GM21447 (cell line): ENCODE data around the gene GSK3A.

Experiments used
- ATAC-seq: cut with Tn5 transposase; IDR thresholded peaks from one replicate; pipeline ENCODE4 v1.9.1; 2021; ENCODE audit not compliant: unreplicated experiment

GSK3A gene

DNA sequence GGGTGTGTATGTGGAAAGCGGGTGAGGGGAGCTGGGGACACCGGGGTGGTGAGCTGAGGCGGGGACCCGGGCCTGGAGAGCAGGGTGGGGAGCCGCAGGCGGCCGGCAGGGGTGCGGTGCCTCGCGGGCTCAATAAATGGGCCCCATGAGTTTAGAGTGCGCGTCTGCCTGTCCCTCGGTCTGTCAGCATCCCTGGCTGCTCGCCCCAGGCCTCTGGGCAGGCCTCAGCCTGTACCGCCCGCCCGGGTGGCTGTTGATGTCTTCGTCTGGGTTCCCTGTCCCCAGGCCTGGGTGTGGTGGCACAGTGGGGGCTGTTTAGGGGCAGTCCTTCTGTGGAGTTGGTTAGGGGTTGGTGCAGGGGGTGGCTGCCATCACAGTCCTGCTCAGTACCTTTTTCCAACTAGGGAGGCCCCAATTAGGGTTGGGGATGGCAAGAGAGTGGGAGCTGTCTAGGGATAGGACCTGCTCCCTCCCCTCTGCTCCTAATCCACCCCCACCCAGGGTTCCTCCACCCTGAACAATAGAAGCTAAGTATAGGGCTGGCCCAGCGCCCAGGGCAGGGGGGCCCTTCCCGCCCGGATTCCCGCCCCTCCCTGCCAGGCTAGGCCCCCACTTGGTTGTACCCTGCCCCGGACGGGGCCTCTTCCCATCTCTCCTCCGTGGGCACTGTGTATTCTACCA is 38.9 kb upstream of the GSK3A start:
- no peak for ATAC-seq

GRCh38 chr19:42280815-42281145 is 38.4 kb upstream of the GSK3A start:
- ATAC-seq = no peak

- ATAC-seq = peak; percentile 30
Observed at GRCh38 chr19:42279902-42280814, 37.8 kb upstream of the GSK3A start.

DNA sequence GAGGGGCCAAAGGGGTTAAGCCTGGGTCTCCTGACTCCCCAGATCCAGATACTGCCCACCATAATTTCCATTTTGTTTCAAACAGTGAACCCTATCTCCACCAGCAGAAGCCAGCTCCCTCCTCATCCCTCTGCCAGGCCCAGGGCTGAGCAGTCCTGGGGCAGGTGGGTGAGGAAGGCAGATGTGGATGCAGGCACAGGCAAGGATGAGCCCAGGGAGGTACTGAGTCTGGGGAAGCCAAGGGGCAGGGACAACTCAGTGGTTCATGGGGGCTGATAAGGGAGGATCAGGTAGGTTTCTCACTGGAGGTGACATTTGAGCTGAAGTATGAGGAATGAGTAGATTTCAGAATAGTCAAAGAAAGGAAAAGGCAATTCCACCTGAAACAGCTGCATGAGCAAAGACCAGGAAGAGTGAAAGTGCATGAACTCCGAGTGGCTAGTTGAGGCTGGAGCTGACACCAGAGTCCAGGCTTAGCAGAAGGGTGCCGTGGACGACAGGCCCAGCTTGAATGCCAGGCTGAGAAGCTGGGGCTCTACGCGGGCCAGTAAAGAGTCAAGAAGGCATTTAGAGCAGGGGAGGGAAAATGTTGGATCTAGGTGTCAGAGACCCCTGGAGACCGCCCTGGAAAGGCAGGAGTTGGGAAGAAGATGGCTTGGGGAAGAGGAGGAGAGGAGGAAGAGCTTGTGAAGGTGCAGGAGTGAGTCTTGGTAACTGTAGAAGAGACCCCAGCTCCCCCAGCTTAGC is 36.9 kb upstream of the GSK3A start:
- ATAC-seq = no peak

DNA sequence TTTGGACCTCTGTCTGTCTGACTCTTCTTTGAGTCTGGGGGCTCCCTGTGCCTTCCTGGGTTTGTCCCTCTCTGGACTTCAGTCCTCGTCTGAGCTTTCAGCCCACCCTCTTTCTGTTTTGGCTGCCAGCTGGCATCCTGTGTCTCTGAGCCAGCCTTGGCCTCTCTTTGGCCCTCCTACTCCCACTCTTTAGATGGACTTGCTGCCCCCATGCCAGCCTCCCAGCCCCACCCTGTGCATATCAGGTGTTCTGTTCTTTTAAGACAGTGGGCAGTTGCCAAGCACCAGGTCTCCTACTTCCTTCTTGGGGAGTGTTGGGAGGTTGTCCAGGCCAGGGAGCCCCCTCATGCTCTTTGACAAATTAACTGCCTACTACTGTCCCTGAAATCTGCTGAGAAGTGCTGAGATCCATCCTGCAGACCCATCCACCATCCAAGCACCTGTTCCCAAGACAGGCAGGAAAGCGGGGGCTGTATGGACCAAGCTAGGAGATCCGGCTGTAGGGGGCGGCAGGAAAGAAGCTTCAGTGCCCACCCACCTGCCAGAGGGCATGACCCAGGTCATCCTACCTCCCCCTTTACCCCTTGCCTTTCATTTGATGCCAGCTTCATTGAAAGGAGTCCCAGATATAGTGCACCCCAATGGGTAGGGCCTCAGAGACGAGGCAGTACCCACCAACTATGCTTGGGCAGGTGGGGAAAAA is 36.2 kb upstream of the GSK3A start:
- ATAC-seq = no peak

GRCh38 chr19:42277821-42278451 is 35.5 kb upstream of the GSK3A start:
- ATAC-seq = no peak

DNA sequence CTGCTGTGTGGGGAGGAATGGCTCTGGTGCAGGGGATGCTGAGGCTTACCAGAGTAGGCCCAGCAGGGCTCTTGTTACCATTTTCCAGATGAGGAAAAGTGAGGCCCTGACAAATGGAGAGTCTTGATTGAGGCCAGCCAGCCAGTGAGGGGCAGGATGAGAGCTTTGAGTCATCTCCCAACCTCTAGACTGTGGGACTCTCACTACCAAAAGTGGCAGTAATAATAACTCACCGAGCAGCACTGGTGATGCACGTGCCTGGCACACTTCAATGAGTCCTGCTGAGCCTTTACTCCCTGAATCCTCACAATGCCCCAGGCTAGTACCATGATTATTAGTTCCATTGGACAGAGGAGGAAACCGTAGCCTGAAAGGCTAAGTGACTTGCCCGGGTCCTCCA is 34.4 kb upstream of the GSK3A start:
- ATAC-seq = no peak

- no peak for ATAC-seq
Observed at GRCh38 chr19:42276284-42276683, 33.9 kb upstream of the GSK3A start.

DNA sequence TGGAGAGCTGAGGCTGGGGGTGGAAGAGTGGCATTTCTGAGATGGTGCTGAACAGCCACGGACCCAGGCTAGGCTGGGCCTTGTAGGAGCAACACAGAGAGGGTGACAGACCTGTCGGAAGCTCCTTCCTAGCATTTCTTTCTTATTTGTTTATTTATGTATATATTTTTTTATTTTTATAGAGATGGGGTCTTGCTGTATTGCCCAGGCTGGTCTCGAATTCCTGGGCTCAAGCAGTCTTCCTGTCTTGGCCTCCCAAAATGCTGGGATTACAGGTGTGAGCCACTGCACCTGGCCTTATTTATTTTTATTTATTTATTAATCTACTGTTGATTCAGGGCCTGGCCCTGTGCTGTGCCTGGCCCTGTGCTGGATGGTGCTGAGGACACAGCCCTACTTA is 33.1 kb upstream of the GSK3A start:
- ATAC-seq = no peak

DNA sequence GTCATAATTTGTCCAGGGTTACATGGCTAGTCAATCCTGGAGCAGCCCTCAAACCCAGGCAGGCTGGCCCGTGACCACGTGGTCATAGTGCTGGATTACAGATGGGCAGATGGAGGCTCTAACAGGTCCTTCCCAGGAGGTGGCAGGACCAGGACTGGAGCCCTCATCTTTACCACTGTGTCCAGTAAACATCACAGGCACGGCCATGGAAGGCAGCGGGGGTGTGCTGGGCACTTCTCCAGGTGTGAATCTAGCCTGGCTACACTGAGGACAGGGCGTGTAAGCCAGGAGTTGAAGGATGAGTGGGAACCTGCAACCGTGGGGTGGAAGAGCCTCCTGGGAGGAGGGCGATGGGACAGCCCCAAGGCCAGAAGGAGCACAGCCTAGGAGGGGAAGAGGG is 32.7 kb upstream of the GSK3A start:
- ATAC-seq = no peak

DNA sequence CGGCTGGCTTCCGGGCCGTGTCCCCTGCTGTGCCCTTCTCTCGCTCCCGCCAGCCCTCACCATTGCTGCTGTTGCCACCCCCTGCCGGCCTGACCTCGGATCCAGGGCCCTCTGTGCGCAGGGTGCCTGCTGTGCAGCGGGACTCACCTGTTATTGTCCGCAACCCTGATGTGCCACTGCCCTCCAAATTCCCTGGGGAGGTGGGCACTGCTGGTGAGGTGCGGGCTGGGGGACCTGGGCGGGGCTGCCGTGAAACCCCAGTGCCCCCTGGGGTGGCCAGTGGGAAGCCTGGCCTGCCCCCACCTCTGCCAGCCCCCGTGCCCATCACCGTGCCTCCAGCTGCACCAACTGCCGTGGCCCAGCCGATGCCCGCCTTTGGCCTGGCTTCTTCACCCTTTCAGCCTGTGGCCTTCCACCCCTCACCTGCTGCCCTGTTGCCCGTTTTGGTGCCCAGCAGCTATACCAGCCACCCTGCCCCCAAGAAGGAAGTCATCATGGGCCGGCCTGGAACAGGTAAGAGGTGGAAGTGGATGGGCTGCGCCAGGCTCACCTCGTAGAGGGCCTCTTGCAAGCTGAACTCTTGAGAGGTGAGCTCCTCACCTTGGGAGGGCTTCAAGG is 31.8 kb upstream of the GSK3A start:
- ATAC-seq = no peak

DNA sequence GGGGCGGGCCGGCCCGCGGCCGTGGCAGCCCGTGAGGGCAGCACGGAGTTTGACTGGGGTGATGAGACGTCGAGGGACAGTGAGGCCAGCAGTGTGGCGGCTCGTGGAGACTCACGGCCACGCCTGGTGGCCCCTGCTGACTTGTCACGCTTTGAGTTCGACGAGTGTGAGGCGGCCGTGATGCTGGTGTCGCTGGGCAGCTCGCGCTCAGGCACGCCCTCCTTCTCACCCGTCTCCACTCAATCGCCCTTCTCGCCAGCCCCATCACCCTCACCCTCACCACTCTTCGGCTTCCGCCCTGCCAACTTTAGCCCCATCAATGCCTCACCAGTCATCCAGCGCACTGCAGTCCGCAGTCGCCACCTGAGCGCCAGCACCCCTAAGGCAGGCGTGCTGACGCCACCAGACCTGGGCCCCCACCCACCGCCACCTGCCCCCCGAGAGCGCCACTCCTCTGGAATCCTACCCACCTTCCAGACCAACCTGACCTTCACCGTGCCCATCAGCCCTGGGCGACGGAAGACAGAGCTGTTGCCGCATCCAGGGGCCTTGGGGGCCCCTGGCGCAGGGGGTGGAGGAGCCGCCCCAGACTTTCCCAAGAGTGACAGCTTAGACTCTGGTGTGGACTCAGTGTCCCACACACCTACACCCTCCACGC is 31.1 kb upstream of the GSK3A start:
- no peak for ATAC-seq

DNA sequence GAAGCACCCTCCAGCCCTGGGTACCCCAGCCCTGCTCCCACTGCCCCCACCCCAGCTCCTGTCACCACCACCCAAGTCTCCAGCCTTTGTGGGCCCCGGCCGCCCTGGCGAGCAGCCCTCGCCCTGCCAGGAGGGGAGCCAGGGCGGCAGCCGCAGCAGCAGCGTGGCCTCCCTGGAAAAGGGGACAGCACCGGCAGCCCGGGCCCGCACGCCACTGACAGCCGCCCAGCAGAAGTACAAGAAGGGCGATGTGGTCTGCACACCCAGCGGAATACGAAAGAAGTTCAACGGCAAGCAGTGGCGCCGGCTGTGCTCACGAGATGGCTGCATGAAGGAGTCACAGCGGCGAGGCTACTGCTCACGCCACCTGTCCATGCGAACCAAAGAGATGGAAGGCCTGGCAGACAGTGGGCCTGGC is 30.6 kb upstream of the GSK3A start:
- ATAC-seq = no peak

GRCh38 chr19:42272535-42272897 is 30.1 kb upstream of the GSK3A start:
- ATAC-seq = no peak

DNA sequence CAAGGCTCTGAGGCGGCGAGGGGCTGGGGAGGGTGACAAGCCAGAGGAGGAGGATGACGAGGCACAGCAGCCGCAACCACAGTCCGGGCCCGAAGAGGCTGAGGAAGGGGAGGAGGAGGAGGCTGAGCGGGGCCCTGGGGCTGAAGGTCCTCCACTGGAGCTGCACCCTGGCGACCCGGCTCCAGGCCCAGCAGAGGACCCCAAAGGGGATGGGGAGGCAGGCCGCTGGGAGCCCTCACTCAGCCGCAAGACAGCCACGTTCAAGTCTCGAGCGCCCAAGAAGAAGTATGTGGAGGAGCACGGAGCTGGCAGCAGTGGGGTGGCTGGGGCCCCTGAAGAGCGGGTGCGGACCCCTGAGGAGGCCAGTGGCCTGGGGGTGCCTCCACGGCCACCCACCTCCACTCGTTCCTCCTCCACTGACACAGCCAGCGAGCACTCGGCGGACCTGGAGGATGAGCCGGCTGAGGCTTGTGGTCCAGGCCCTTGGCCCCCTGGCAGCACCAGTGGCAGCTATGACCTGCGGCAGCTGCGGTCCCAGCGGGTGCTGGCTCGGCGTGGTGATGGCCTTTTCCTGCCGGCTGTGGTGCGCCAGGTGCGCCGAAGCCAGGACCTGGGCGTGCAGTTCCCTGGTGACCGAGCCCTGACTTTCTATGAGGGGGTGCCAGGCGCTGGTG is 29.6 kb upstream of the GSK3A start:
- no peak for ATAC-seq

GRCh38 chr19:42271045-42271419 is 28.6 kb upstream of the GSK3A start:
- ATAC-seq = no peak

GRCh38 chr19:42270346-42271044 is 28.1 kb upstream of the GSK3A start:
- ATAC-seq = no peak

DNA sequence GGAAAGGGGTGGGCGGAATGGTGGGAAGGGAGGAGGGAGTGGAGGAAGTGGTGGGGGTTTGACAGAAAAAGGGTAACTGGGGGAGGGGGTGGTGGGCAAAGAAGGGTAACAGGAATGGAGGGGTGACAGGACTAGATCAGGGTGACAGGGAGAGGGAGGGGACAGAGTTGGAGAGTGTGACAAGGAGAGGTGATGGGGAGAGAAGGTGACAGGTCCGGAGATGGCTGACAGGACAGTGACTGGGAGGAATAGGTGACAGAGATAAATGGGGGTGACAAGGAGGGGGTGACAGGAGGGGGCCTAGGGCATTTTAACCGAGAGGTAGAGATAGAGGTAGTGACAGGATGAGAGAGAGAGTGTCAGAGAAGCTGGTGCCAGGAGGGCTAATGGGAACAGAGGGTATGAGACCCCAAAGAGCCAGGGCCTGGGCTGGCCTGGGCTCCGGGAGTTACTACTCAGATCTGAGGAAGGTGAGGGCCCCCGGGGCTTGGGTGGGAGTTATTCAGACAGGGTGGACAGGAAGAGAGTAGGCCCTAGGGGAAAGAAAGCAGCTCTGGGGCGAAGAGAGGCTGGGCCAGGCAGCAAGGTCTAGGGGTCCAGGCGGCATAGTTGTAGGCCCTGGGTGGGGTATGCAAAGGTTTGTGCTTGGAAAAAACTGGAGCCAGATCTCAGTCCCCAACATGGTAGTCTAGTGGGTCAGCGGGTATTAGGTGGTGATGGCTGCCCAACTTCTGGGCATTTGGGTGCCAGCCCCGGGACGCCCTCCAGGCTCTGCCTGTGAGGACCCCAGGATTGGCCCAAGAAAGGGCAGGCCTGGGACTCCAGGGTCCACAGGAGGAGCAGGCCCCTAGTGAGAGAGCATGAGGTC is 27.3 kb upstream of the GSK3A start:
- no peak for ATAC-seq
